WTC11 (cell line): Measurements from ENCODE around the gene NEUROD1.

ENCODE experiments used
- ZNF416 ChIP-seq: fragments of 250-450 bp; sonication (Bioruptor Pico); IDR thresholded peaks from 2 replicates; pipeline ENCODE4 v1.9.0; 2021; ENCODE audit warnings: mild to moderate bottlenecking, inconsistent platforms
- TF ChIP-seq, protein P1 (sequence below): fragments of 200-600 bp; IDR thresholded peaks from 2 replicates; pipeline ENCODE4 v1.8.0; 2022; ENCODE audit warnings: antibody characterized with exemption
- TF ChIP-seq, protein P2 (sequence below): sonication (generic); formaldehyde crosslinking; IDR thresholded peaks from 2 replicates; pipeline ENCODE4 v1.8.1; 2023; ENCODE audit warnings: mild to moderate bottlenecking, missing genetic modification reagents, moderate library complexity
- TF ChIP-seq, protein P3 (sequence below): fragments of 250-450 bp; sonication (Bioruptor Pico); IDR thresholded peaks from 2 replicates; pipeline ENCODE4 v1.9.0; 2021; ENCODE audit warnings: moderate library complexity, mild to moderate bottlenecking, inconsistent platforms, borderline replicate concordance

DNA sequence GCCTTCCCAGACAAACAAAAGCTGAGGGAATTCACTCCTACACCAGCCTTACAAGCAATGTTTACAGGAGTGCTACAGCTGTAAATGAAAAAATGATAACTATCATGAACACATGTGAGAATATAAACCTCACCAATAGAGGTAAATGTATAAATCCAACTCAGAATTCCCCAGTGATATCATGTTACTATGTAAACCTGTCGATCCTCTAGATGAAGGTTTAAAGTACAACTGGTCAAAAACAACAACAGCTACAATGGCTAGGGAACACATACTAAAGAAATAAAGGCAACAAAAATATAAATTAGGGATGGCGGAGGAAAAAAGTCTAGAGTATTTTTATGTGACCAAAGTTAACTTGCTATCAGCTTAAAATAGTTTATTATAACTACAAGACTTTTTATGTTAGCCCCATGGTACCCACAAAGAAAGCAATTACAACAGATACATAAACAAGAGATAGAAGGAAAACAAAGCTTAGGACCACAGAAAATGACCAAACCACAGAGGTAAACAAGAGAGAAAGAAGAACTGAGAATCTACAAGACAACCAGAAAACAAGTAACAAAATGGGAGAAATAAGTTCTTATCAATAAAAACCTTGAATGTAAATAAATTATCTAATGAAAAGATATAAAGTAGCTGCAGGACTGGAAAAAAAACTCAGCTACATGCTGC lies 31.7 kb downstream of the NEUROD1 start:
- TF ChIP-seq, protein P1, sequence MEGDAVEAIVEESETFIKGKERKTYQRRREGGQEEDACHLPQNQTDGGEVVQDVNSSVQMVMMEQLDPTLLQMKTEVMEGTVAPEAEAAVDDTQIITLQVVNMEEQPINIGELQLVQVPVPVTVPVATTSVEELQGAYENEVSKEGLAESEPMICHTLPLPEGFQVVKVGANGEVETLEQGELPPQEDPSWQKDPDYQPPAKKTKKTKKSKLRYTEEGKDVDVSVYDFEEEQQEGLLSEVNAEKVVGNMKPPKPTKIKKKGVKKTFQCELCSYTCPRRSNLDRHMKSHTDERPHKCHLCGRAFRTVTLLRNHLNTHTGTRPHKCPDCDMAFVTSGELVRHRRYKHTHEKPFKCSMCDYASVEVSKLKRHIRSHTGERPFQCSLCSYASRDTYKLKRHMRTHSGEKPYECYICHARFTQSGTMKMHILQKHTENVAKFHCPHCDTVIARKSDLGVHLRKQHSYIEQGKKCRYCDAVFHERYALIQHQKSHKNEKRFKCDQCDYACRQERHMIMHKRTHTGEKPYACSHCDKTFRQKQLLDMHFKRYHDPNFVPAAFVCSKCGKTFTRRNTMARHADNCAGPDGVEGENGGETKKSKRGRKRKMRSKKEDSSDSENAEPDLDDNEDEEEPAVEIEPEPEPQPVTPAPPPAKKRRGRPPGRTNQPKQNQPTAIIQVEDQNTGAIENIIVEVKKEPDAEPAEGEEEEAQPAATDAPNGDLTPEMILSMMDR: no peak
- TF ChIP-seq ZNF416 (CRISPR knock-in tag): no peak
- TF ChIP-seq, protein P2, sequence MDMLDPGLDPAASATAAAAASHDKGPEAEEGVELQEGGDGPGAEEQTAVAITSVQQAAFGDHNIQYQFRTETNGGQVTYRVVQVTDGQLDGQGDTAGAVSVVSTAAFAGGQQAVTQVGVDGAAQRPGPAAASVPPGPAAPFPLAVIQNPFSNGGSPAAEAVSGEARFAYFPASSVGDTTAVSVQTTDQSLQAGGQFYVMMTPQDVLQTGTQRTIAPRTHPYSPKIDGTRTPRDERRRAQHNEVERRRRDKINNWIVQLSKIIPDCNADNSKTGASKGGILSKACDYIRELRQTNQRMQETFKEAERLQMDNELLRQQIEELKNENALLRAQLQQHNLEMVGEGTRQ: no peak
- TF ChIP-seq, protein P3, sequence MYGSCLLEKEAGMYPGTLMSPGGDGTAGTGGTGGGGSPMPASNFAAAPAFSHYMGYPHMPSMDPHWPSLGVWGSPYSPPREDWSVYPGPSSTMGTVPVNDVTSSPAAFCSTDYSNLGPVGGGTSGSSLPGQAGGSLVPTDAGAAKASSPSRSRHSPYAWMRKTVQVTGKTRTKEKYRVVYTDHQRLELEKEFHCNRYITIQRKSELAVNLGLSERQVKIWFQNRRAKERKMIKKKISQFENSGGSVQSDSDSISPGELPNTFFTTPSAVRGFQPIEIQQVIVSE (CRISPR knock-in tag): no peak
